Astrocyte (in vitro differentiated cells and primary cell): ENCODE results near the gene AK5. TPM values are rescaled to one million over a fixed set of nuclear protein-coding genes. Genes with fewer than 3 reads are reported as not detected.

Experiments
- DNase-seq: peaks from one replicate; pipeline ENCODE4 v3.0.0-alpha.2; 2010; ENCODE audit warnings: low read depth
- FAIRE-seq: peaks from 2 replicates; lab custom pipeline; 2011; peaks lifted over from hg19 to GRCh38; lab: Jason Lieb, UNC
- H2AFZ ChIP-seq: 2 replicates; pipeline ENCODE4 v1.6.0; 2012; ENCODE audit warnings: low read depth, low read length, inconsistent platforms
- H3K27ac ChIP-seq: 2 replicates; pipeline ENCODE4 v1.5.1; 2011; ENCODE audit warnings: low read depth, low read length, inconsistent platforms
- H3K27me3 ChIP-seq: 2 replicates; pipeline ENCODE4 v1.6.0; 2011; ENCODE audit warnings: low read length, inconsistent platforms; ENCODE audit not compliant: insufficient read depth
- H3K36me3 ChIP-seq: 2 replicates; pipeline ENCODE4 v1.5.1; 2011; ENCODE audit warnings: low read length, inconsistent platforms; ENCODE audit not compliant: insufficient read depth
- H3K4me1 ChIP-seq: 2 replicates; pipeline ENCODE4 v1.5.1; 2011; ENCODE audit warnings: low read length, inconsistent platforms; ENCODE audit not compliant: insufficient read depth
- H3K4me2 ChIP-seq: 2 replicates; pipeline ENCODE4 v1.6.0; 2012; ENCODE audit warnings: low read length, inconsistent platforms
- H3K4me3 ChIP-seq: 2 replicates; pipeline ENCODE4 v1.5.1; 2011; ENCODE audit warnings: low read depth, mild to moderate bottlenecking, low read length, inconsistent platforms; ENCODE audit not compliant: insufficient read depth
- H3K79me2 ChIP-seq: 2 replicates; pipeline ENCODE4 v1.6.0; 2012; ENCODE audit warnings: mild to moderate bottlenecking, low read length, inconsistent platforms; ENCODE audit not compliant: insufficient read depth
- H3K9ac ChIP-seq: 2 replicates; pipeline ENCODE4 v1.6.0; 2012; ENCODE audit warnings: mild to moderate bottlenecking, low read length, inconsistent platforms
- H3K9me3 ChIP-seq: 2 replicates; pipeline ENCODE4 v1.5.1; 2012; ENCODE audit warnings: low read depth, mild to moderate bottlenecking, low read length, inconsistent platforms; ENCODE audit not compliant: insufficient read depth
- H4K20me1 ChIP-seq: 2 replicates; pipeline ENCODE4 v1.6.0; 2012; ENCODE audit warnings: low read length, inconsistent platforms; ENCODE audit not compliant: insufficient read depth
- H3K27ac Mint-ChIP-seq: one replicate; pipeline ENCODE4 v1.8.0; 2021; ENCODE audit warnings: mild to moderate bottlenecking, mixed read lengths; ENCODE audit not compliant: unreplicated experiment
- H3K27me3 Mint-ChIP-seq: one replicate; pipeline ENCODE4 v1.8.0; 2021; ENCODE audit warnings: low read depth, mixed read lengths; ENCODE audit not compliant: unreplicated experiment
- H3K36me3 Mint-ChIP-seq: one replicate; pipeline ENCODE4 v1.8.0; 2021; ENCODE audit warnings: low read depth, mixed read lengths; ENCODE audit not compliant: unreplicated experiment
- H3K4me1 Mint-ChIP-seq: one replicate; pipeline ENCODE4 v1.8.0; 2021; ENCODE audit warnings: low read depth, mixed read lengths; ENCODE audit not compliant: unreplicated experiment
- H3K4me3 Mint-ChIP-seq: one replicate; pipeline ENCODE4 v1.8.0; 2021; ENCODE audit warnings: mild to moderate bottlenecking, moderate library complexity, mixed read lengths; ENCODE audit not compliant: unreplicated experiment
- H3K9me3 Mint-ChIP-seq: one replicate; pipeline ENCODE4 v1.8.0; 2021; ENCODE audit warnings: mild to moderate bottlenecking, mixed read lengths; ENCODE audit not compliant: unreplicated experiment
- EZH2 ChIP-seq: IDR thresholded peaks from 2 replicates; pipeline ENCODE4 v1.6.1; 2012; ENCODE audit warnings: mild to moderate bottlenecking, low read length, inconsistent platforms; ENCODE audit not compliant: insufficient read depth
- total RNA-seq: library from RNA; stranded (reverse); gene quantifications from 2 replicates; pipeline ENCODE4 v1.2.1, GENCODE V29; 2021
- TF ChIP-seq, protein P1 (sequence below): IDR thresholded peaks from 2 replicates; pipeline ENCODE4 v1.5.1; 2011; ENCODE audit warnings: low read depth, mild to moderate bottlenecking, inconsistent platforms, low read length, moderate library complexity; ENCODE audit not compliant: insufficient read depth

AK5 gene
- total RNA-seq, 1 donor from 2014 or later: 4.4 TPM

GRCh38 chr1:77582905-77583304, 301.1 kb downstream of the AK5 start:
- no peak overlapping the region for H3K4me3 Mint-ChIP-seq
- TF ChIP-seq EZH2: no peak
- TF ChIP-seq, protein P1, sequence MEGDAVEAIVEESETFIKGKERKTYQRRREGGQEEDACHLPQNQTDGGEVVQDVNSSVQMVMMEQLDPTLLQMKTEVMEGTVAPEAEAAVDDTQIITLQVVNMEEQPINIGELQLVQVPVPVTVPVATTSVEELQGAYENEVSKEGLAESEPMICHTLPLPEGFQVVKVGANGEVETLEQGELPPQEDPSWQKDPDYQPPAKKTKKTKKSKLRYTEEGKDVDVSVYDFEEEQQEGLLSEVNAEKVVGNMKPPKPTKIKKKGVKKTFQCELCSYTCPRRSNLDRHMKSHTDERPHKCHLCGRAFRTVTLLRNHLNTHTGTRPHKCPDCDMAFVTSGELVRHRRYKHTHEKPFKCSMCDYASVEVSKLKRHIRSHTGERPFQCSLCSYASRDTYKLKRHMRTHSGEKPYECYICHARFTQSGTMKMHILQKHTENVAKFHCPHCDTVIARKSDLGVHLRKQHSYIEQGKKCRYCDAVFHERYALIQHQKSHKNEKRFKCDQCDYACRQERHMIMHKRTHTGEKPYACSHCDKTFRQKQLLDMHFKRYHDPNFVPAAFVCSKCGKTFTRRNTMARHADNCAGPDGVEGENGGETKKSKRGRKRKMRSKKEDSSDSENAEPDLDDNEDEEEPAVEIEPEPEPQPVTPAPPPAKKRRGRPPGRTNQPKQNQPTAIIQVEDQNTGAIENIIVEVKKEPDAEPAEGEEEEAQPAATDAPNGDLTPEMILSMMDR: no peak
- H3K36me3 ChIP-seq: peaks cover 17% of the 10 kb centered on the region
- H3K27me3 Mint-ChIP-seq: no peaks in the 10 kb centered on the region
- FAIRE-seq (no peak), DNase-seq (no peak)
- no peak overlapping the region for H2AFZ ChIP-seq
- H3K9me3 ChIP-seq: no peaks in the 10 kb centered on the region
- no peak overlapping the region for H3K9ac ChIP-seq
- no peak overlapping the region for H3K27ac Mint-ChIP-seq
- peaks cover 21% of the 10 kb centered on the region for H3K79me2 ChIP-seq
- peaks cover 6% of the 10 kb centered on the region for H3K36me3 Mint-ChIP-seq
- H4K20me1 ChIP-seq: peaks cover 9% of the 10 kb centered on the region
- no peak overlapping the region for H3K4me3 ChIP-seq
- H3K4me1 ChIP-seq: no peaks in the 10 kb centered on the region
- no peaks in the 10 kb centered on the region for H3K4me1 Mint-ChIP-seq
- no peaks in the 10 kb centered on the region for H3K27me3 ChIP-seq
- no peaks in the 10 kb centered on the region for H3K9me3 Mint-ChIP-seq
- no peak overlapping the region for H3K27ac ChIP-seq
- no peak overlapping the region for H3K4me2 ChIP-seq

- no peaks in the 10 kb centered on the region for H3K9me3 Mint-ChIP-seq
- H4K20me1 ChIP-seq: peaks cover 9% of the 10 kb centered on the region
- no peak overlapping the region for H3K9ac ChIP-seq
- no peak overlapping the region for H3K4me3 ChIP-seq
- no peak overlapping the region for H3K27ac Mint-ChIP-seq
- H3K4me3 Mint-ChIP-seq: no peak overlapping the region
- H3K4me1 ChIP-seq: no peaks in the 10 kb centered on the region
- no peak overlapping the region for H3K27ac ChIP-seq
- peaks cover 16% of the 10 kb centered on the region for H3K36me3 ChIP-seq
- no peaks in the 10 kb centered on the region for H3K27me3 Mint-ChIP-seq
- peaks cover 23% of the 10 kb centered on the region for H3K79me2 ChIP-seq
- no peaks in the 10 kb centered on the region for H3K4me1 Mint-ChIP-seq
- no peak overlapping the region for H2AFZ ChIP-seq
- no peak overlapping the region for H3K4me2 ChIP-seq
- no peaks in the 10 kb centered on the region for H3K9me3 ChIP-seq
- no peak for DNase-seq
- no peaks in the 10 kb centered on the region for H3K27me3 ChIP-seq
- peaks cover 6% of the 10 kb centered on the region for H3K36me3 Mint-ChIP-seq
- FAIRE-seq: no peak
- TF ChIP-seq, protein P1: no peak
- TF ChIP-seq EZH2: no peak
Observed at GRCh38 chr1:77583483-77583882, 301.7 kb downstream of the AK5 start.

DNA sequence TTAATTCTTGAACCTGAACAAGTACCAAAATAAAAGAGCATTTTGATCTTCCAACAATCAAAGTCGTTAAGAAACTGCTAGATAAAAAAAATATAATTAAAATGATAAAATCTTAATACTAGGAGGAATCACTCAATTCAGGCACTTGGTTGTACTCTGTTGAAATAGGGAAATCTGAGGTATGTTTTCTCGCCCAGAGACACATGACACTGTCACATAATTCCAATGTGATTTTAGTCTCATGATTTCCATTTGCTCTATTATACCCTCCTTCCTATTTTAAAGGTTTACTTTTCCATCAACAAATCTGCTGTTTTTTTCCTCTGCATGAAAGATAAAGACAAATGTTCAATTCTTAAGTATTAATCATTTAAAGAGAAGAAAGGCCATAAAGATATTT, 303.1 kb downstream of the AK5 start:
- no peaks in the 10 kb centered on the region for H3K27me3 ChIP-seq
- no peaks in the 10 kb centered on the region for H3K9me3 ChIP-seq
- Mint-ChIP-seq H3K4me3 (no peak overlapping the region), H3K27ac (no peak overlapping the region), H3K36me3 (peaks cover 6% of the 10 kb centered on the region), H3K4me1 (no peaks in the 10 kb centered on the region), H3K9me3 (no peaks in the 10 kb centered on the region), H3K27me3 (no peaks in the 10 kb centered on the region)
- FAIRE-seq (no peak), DNase-seq (no peak)
- H3K4me3 ChIP-seq: no peak overlapping the region
- H3K9ac ChIP-seq: no peak overlapping the region
- no peak overlapping the region for H2AFZ ChIP-seq
- TF ChIP-seq, protein P1: no peak
- TF ChIP-seq EZH2: no peak
- H3K27ac ChIP-seq: no peak overlapping the region
- peaks cover 29% of the 10 kb centered on the region for H3K79me2 ChIP-seq
- peaks cover 9% of the 10 kb centered on the region for H4K20me1 ChIP-seq
- no peaks in the 10 kb centered on the region for H3K4me1 ChIP-seq
- H3K4me2 ChIP-seq: no peak overlapping the region
- peaks cover 10% of the 10 kb centered on the region for H3K36me3 ChIP-seq
